BJ (cell line): Measurements from ENCODE around the gene KIAA0513. TPM values are rescaled to one million over a fixed set of nuclear protein-coding genes. Genes with fewer than 3 reads are reported as not detected.

Source experiments
- CTCF ChIA-PET: fragments of 350-600 bp; formaldehyde crosslinking; extraction: SDS; loops from one replicate; lab custom pipeline; 2021; ENCODE audit warnings: antibody characterized with exemption, inconsistent platforms; lab: Yijun Ruan, JAX
- POLR2A ChIA-PET: fragments of 300-600 bp; sonication (Branson Sonifier 250); formaldehyde crosslinking; extraction: SDS; loops from one replicate; lab custom pipeline; 2021; ENCODE audit warnings: antibody characterized with exemption; lab: Charles Lee
- DNase-seq: peaks from one replicate; pipeline ENCODE4 v3.0.0-alpha.2; 2011; ENCODE audit warnings: low read depth
- H3K27me3 ChIP-seq: 2 replicates; pipeline ENCODE4 v1.6.0; 2011; ENCODE audit warnings: low read length; ENCODE audit not compliant: control insufficient read depth, insufficient read depth
- H3K36me3 ChIP-seq: 2 replicates; pipeline ENCODE4 v1.5.1; 2011; ENCODE audit warnings: low read length; ENCODE audit not compliant: control insufficient read depth, insufficient read depth
- H3K4me3 ChIP-seq: 2 replicates; pipeline ENCODE4 v1.5.1; 2011; ENCODE audit warnings: low read depth, mild to moderate bottlenecking, control low read depth, low read length
- polyA plus RNA-seq: library from polyadenylated mRNA; depleted of rRNA; stranded (reverse); fragments of >200 nt; gene quantifications from 2 replicates; pipeline ENCODE4 v1.2.3, GENCODE V29; 2011
- TF ChIP-seq, protein P1 (sequence below): IDR thresholded peaks from 2 replicates; pipeline ENCODE4 v1.5.1; 2011; ENCODE audit warnings: low read depth, mild to moderate bottlenecking, control low read depth, inconsistent platforms, low read length, moderate library complexity; ENCODE audit not compliant: insufficient read depth

The KIAA0513 gene
- polyA plus RNA-seq, 1 experiment, result 6.6 TPM

DNA sequence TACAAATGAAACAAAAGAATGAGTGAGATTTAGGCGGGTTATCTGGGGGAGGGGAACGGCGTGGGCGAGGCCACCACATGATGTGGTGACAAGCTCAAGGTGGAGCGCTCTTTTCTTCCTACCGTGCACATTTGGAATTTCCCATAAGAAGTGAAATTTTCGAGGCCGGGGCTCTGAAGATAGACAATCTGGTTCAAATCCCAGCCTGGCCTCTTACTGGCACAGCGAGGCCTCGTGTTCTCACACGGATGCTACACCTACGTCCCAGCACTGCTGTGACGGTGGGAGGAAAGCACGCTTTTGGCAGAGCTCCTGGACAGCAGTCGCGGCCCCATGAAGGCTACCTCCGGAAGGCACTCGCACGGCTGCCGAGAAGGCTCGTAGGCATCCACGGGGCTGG is 41.5 kb upstream of the KIAA0513 start:
- CTCF ChIA-PET, result interaction anchor here (1.3 kb wide), 1 partner anchor 8 kb away, joined by 5 read pairs; no protein-coding TSS in a partner anchor
- TF ChIP-seq, protein P1, sequence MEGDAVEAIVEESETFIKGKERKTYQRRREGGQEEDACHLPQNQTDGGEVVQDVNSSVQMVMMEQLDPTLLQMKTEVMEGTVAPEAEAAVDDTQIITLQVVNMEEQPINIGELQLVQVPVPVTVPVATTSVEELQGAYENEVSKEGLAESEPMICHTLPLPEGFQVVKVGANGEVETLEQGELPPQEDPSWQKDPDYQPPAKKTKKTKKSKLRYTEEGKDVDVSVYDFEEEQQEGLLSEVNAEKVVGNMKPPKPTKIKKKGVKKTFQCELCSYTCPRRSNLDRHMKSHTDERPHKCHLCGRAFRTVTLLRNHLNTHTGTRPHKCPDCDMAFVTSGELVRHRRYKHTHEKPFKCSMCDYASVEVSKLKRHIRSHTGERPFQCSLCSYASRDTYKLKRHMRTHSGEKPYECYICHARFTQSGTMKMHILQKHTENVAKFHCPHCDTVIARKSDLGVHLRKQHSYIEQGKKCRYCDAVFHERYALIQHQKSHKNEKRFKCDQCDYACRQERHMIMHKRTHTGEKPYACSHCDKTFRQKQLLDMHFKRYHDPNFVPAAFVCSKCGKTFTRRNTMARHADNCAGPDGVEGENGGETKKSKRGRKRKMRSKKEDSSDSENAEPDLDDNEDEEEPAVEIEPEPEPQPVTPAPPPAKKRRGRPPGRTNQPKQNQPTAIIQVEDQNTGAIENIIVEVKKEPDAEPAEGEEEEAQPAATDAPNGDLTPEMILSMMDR, result no peak

DNA sequence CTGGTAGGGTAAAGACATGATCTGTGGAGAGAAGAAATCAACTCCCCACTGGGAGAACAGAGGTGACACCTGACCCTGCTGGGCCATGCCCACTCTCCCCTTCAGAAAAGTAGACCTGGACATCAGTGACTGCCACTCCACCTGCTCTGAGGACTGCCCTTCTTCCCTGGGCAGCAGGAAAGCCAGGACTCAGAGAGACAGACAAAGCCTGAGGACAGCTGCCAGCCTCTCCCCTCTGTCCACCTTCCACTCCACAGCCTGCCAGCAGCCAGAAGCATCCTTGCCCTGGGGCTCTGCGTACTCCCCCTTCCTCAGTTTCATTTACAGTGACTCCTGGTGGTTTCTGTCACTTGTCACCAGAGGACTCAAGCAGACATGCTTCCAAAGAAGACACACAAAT is 40.7 kb upstream of the KIAA0513 start:
- no peaks in the 10 kb centered on the region for H3K27me3 ChIP-seq
- peaks cover 19% of the 10 kb centered on the region for H3K36me3 ChIP-seq
- H3K4me3 ChIP-seq, result no peak overlapping the region
- CTCF ChIA-PET, result interaction anchor here (1.3 kb wide), 1 partner anchor 8 kb away, joined by 5 read pairs; no protein-coding TSS in a partner anchor
- POLR2A ChIA-PET, result no interaction called here
- TF ChIP-seq, protein P1, result no peak
- DNase-seq, result no peak

More for the DNA sequence above, 41.5 kb upstream of the KIAA0513 start:
- no peak overlapping the region for H3K4me3 ChIP-seq
- H3K36me3 ChIP-seq, result peaks cover 24% of the 10 kb centered on the region
- POLR2A ChIA-PET, result no interaction called here
- no peaks in the 10 kb centered on the region for H3K27me3 ChIP-seq
- DNase-seq, result no peak

DNA sequence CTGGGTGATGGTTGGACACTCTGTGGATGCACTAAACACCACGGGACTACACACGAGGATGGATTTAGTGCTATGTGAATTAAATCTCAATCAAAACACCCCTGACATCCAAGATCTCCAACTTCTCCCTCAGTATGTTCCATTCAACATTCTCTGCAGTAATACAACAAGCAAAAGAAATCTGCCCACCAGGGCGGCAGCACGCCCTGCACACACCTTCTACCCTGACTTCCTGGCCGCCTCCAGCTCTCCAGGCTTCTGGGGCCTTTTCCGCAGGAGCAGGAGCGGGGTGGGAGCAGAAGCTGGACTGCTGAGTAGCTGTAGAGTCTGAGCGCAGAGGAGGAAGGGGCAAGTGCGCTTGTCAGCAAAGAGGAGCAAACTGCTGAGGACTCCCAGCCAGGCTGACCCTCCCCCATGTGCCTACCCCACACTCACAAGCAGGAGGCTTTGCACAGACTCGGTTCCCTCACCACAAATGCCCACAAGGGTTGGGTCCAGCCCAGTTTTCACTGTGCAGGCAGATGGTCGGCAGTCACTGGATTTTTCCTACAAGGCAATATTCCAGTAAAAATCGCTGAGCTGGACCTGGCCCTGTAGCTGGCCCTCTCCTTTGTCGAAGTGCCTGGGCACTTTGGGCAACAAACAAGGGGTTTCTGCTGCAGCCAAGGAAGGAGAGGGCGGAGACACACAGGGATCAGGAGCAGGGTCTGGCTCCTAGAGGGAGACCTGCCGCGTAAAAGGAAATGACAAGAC is 39.1 kb upstream of the KIAA0513 start:
- H3K36me3 ChIP-seq, result peaks cover 16% of the 10 kb centered on the region
- DNase-seq, result no peak
- TF ChIP-seq, protein P1, result no peak
- ChIA-PET POLR2A (no interaction called here), CTCF (interaction anchor here (1.1 to 1.4 kb wide), 3 partner anchors 12 to 235 kb away, joined by 3 to 4 read pairs (median 3); no protein-coding TSS in a partner anchor)
- no peak overlapping the region for H3K4me3 ChIP-seq
- H3K27me3 ChIP-seq, result no peaks in the 10 kb centered on the region

DNA sequence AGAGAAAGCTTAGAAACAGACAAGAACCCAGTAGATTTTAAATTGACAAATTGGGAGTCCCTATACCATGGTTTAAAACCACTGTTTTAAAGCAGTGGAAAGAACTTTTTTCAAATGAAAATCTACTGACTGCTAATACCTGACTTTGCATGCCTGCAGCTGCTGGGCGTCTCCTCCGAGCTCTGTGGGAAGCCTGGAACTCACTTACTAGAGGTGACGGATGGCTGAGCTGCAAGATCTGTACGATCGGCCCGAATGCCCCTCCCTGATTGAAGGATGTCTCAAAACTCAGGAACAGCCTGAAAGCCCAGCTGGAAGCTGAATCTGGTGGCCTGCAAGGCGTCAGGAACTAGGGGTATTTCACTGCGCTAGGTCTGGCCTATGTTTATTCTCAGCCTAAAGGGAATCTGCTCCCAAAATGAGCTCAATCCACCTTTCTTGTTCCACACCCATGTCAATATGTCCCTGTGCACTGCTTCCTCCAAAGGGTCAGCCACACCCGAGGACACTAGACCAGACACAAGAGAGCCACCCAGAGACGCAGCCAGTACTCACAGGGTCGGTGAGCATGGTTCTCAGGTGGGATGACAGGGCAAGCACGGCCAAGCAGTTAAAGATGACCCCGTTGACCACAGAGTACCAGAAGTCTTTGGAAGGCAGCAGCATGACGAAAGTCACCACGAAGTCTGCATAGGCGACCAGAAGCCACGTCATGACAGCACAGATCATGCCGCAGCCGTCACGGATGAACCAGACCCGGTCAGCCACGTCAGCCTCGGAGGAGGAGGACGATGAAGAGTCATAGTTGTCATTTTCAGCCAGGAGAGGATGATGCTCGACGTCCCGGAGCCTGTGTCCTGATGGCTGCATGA is 37.6 kb upstream of the KIAA0513 start:
- Histone ChIP-seq H3K36me3 (peaks cover 16% of the 10 kb centered on the region), H3K4me3 (no peak overlapping the region), H3K27me3 (no peaks in the 10 kb centered on the region)
- TF ChIP-seq, protein P1, result no peak
- no peak for DNase-seq
- CTCF ChIA-PET, result interaction anchor here (1.3 to 1.4 kb wide), 3 partner anchors 9 to 236 kb away, joined by 3 to 4 read pairs (median 4); no protein-coding TSS in a partner anchor
- POLR2A ChIA-PET, result no interaction called here

DNA sequence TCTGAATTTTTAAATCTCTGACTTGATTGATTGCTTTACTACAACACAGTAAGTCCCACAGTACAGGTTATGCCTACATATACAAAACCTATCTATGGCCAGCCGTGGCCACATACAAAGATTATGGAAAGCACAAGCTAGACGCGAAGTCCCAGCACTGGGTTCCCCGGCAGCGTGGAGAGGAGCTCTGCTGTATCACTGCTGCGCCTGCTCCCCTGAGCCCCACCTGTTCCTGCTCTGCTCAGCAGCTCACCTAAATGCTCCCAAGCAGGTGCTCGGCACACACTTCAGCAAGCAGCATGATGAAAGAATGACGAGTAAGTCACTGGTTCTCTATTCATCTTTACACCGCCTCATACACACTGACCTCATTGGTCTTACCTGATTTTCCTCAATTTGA is 36.8 kb upstream of the KIAA0513 start:
- H3K36me3 ChIP-seq, result peaks cover 19% of the 10 kb centered on the region
- ChIA-PET POLR2A (no interaction called here), CTCF (no interaction called here)
- TF ChIP-seq, protein P1, result no peak
- H3K27me3 ChIP-seq, result no peaks in the 10 kb centered on the region
- H3K4me3 ChIP-seq, result no peak overlapping the region
- DNase-seq, result no peak
